Activated naive CD8-positive, alpha-beta T cell (primary cell): ENCODE results near the gene IPCEF1.

ENCODE experiments used
- H3K27ac Mint-ChIP-seq: one replicate; pipeline ENCODE4 v1.8.0; 2021; ENCODE audit warnings: mixed read lengths
- H3K27me3 Mint-ChIP-seq: one replicate; pipeline ENCODE4 v1.8.0; 2021; ENCODE audit warnings: mixed read lengths
- H3K36me3 Mint-ChIP-seq: one replicate; pipeline ENCODE4 v1.8.0; 2021; ENCODE audit warnings: mixed read lengths
- H3K4me1 Mint-ChIP-seq: one replicate; pipeline ENCODE4 v1.8.0; 2021; ENCODE audit warnings: low read depth, mixed read lengths
- H3K4me3 Mint-ChIP-seq: one replicate; pipeline ENCODE4 v1.8.0; 2021; ENCODE audit warnings: mild to moderate bottlenecking, mixed read lengths
- H3K9me3 Mint-ChIP-seq: one replicate; pipeline ENCODE4 v1.8.0; 2021; ENCODE audit warnings: low read depth, mixed read lengths

The IPCEF1 gene

GRCh38 chr6:154157082-154157481, 199.5 kb downstream of the IPCEF1 start:
- peaks cover 58% of the 10 kb centered on the region for H3K4me1 Mint-ChIP-seq
- no peaks in the 10 kb centered on the region for H3K27me3 Mint-ChIP-seq
- H3K4me3 Mint-ChIP-seq: peak overlapping the region; percentile 59
- H3K36me3 Mint-ChIP-seq: peaks cover 9% of the 10 kb centered on the region
- H3K27ac Mint-ChIP-seq: peak overlapping the region; percentile 93
- no peaks in the 10 kb centered on the region for H3K9me3 Mint-ChIP-seq

- H3K9me3 Mint-ChIP-seq: no peaks in the 10 kb centered on the region
- no peaks in the 10 kb centered on the region for H3K27me3 Mint-ChIP-seq
- H3K36me3 Mint-ChIP-seq: peaks cover 9% of the 10 kb centered on the region
- H3K4me3 Mint-ChIP-seq: peak overlapping the region; percentile 59
- peak overlapping the region; percentile 93 for H3K27ac Mint-ChIP-seq
- peaks cover 58% of the 10 kb centered on the region for H3K4me1 Mint-ChIP-seq
These were observed 200.3 kb downstream of the IPCEF1 start for GRCh38 chr6:154156135-154156896.

GRCh38 chr6:154154389-154154967, 202.1 kb downstream of the IPCEF1 start:
- no peaks in the 10 kb centered on the region for H3K9me3 Mint-ChIP-seq
- H3K27ac Mint-ChIP-seq: peak overlapping the region; percentile 93
- peaks cover 51% of the 10 kb centered on the region for H3K4me1 Mint-ChIP-seq
- H3K4me3 Mint-ChIP-seq: no peak overlapping the region
- H3K27me3 Mint-ChIP-seq: no peaks in the 10 kb centered on the region
- peaks cover 4% of the 10 kb centered on the region for H3K36me3 Mint-ChIP-seq

GRCh38 chr6:154143753-154144152, 212.8 kb downstream of the IPCEF1 start:
- no peak overlapping the region for H3K27ac Mint-ChIP-seq
- H3K36me3 Mint-ChIP-seq: peaks cover 5% of the 10 kb centered on the region
- no peaks in the 10 kb centered on the region for H3K9me3 Mint-ChIP-seq
- H3K27me3 Mint-ChIP-seq: peaks cover 2% of the 10 kb centered on the region
- peaks cover 5% of the 10 kb centered on the region for H3K4me1 Mint-ChIP-seq
- H3K4me3 Mint-ChIP-seq: no peak overlapping the region

- H3K4me3 Mint-ChIP-seq: no peak overlapping the region
- peaks cover 5% of the 10 kb centered on the region for H3K4me1 Mint-ChIP-seq
- H3K9me3 Mint-ChIP-seq: no peaks in the 10 kb centered on the region
- H3K36me3 Mint-ChIP-seq: peaks cover 2% of the 10 kb centered on the region
- peaks cover 2% of the 10 kb centered on the region for H3K27me3 Mint-ChIP-seq
- H3K27ac Mint-ChIP-seq: no peak overlapping the region
These were observed 215.9 kb downstream of the IPCEF1 start for GRCh38 chr6:154140743-154141142.

GRCh38 chr6:154139892-154140291, 216.7 kb downstream of the IPCEF1 start:
- peaks cover 5% of the 10 kb centered on the region for H3K4me1 Mint-ChIP-seq
- no peak overlapping the region for H3K27ac Mint-ChIP-seq
- H3K4me3 Mint-ChIP-seq: no peak overlapping the region
- peaks cover 2% of the 10 kb centered on the region for H3K36me3 Mint-ChIP-seq
- no peaks in the 10 kb centered on the region for H3K9me3 Mint-ChIP-seq
- peaks cover 2% of the 10 kb centered on the region for H3K27me3 Mint-ChIP-seq

- peaks cover 2% of the 10 kb centered on the region for H3K27me3 Mint-ChIP-seq
- H3K4me1 Mint-ChIP-seq: peaks cover 5% of the 10 kb centered on the region
- H3K9me3 Mint-ChIP-seq: no peaks in the 10 kb centered on the region
- no peak overlapping the region for H3K4me3 Mint-ChIP-seq
- H3K27ac Mint-ChIP-seq: no peak overlapping the region
- peaks cover 2% of the 10 kb centered on the region for H3K36me3 Mint-ChIP-seq
These were observed 217.8 kb downstream of the IPCEF1 start for GRCh38 chr6:154138793-154139192.

- peaks cover 1% of the 10 kb centered on the region for H3K4me1 Mint-ChIP-seq
- H3K4me3 Mint-ChIP-seq: no peak overlapping the region
- H3K27me3 Mint-ChIP-seq: peaks cover 2% of the 10 kb centered on the region
- no peaks in the 10 kb centered on the region for H3K9me3 Mint-ChIP-seq
- H3K36me3 Mint-ChIP-seq: peaks cover 3% of the 10 kb centered on the region
- no peak overlapping the region for H3K27ac Mint-ChIP-seq
These were observed 222.0 kb downstream of the IPCEF1 start for GRCh38 chr6:154134471-154135147.

- Mint-ChIP-seq H3K4me1 (peaks cover 3% of the 10 kb centered on the region), H3K27me3 (no peaks in the 10 kb centered on the region), H3K4me3 (no peak overlapping the region)
These were observed 228.9 kb downstream of the IPCEF1 start for GRCh38 chr6:154127657-154128056.

GRCh38 chr6:154125421-154125820, 231.2 kb downstream of the IPCEF1 start:
- no peaks in the 10 kb centered on the region for H3K36me3 Mint-ChIP-seq
- H3K4me3 Mint-ChIP-seq: no peak overlapping the region
- H3K27ac Mint-ChIP-seq: no peak overlapping the region
- H3K27me3 Mint-ChIP-seq: peaks cover 8% of the 10 kb centered on the region
- H3K9me3 Mint-ChIP-seq: no peaks in the 10 kb centered on the region
- H3K4me1 Mint-ChIP-seq: peaks cover 3% of the 10 kb centered on the region

More at GRCh38 chr6:154127657-154128056, 228.9 kb downstream of the IPCEF1 start:
- Mint-ChIP-seq H3K36me3 (no peaks in the 10 kb centered on the region), H3K27ac (no peak overlapping the region), H3K9me3 (no peaks in the 10 kb centered on the region)

GRCh38 chr6:154123155-154123956, 233.2 kb downstream of the IPCEF1 start:
- no peaks in the 10 kb centered on the region for H3K9me3 Mint-ChIP-seq
- H3K4me3 Mint-ChIP-seq: no peak overlapping the region
- H3K27me3 Mint-ChIP-seq: peaks cover 8% of the 10 kb centered on the region
- H3K4me1 Mint-ChIP-seq: peaks cover 3% of the 10 kb centered on the region
- no peaks in the 10 kb centered on the region for H3K36me3 Mint-ChIP-seq
- H3K27ac Mint-ChIP-seq: no peak overlapping the region

GRCh38 chr6:154122195-154122925, 234.2 kb downstream of the IPCEF1 start:
- Mint-ChIP-seq H3K4me1 (peaks cover 3% of the 10 kb centered on the region), H3K36me3 (no peaks in the 10 kb centered on the region), H3K27me3 (peaks cover 8% of the 10 kb centered on the region), H3K27ac (no peak overlapping the region), H3K9me3 (no peaks in the 10 kb centered on the region), H3K4me3 (no peak overlapping the region)

GRCh38 chr6:154117485-154117884, 239.1 kb downstream of the IPCEF1 start:
- H3K4me1 Mint-ChIP-seq: no peaks in the 10 kb centered on the region
- no peaks in the 10 kb centered on the region for H3K36me3 Mint-ChIP-seq
- H3K27me3 Mint-ChIP-seq: peaks cover 8% of the 10 kb centered on the region
- no peaks in the 10 kb centered on the region for H3K9me3 Mint-ChIP-seq
- H3K4me3 Mint-ChIP-seq: no peak overlapping the region
- H3K27ac Mint-ChIP-seq: no peak overlapping the region

GRCh38 chr6:154113392-154113791, 243.2 kb downstream of the IPCEF1 start:
- Mint-ChIP-seq H3K4me1 (no peaks in the 10 kb centered on the region), H3K9me3 (no peaks in the 10 kb centered on the region), H3K36me3 (no peaks in the 10 kb centered on the region), H3K4me3 (no peak overlapping the region), H3K27me3 (peaks cover under 1% of the 10 kb centered on the region), H3K27ac (no peak overlapping the region)
